Liver (tissue), 9 donors: ENCODE measurements around the gene OR7C1. TPM values are rescaled to one million over a fixed set of nuclear protein-coding genes. Genes with fewer than 3 reads are reported as not detected.

ENCODE experiments used
- DNase-seq: peaks from one replicate; pipeline ENCODE4 v3.0.0-alpha.2; 2017; ENCODE audit warnings: low spot score
- H3K27ac ChIP-seq, 2 donors: one replicate each; pipeline ENCODE4 v1.7.0; 2013; ENCODE audit warnings: inconsistent platforms in 2 of 2, low read length in 2 of 2, control low read depth in 1 of 2, low read depth in 1 of 2, mild to moderate bottlenecking in 1 of 2
- H3K27me3 ChIP-seq, 4 donors: one replicate each; pipeline versions ENCODE4 v1.6.1 to v1.7.0; 2013; ENCODE audit warnings: low read length in 3 of 4, inconsistent platforms in 1 of 4, mild to moderate bottlenecking in 1 of 4, moderate library complexity in 1 of 4; ENCODE audit not compliant: control insufficient read depth in 4 of 4, insufficient read depth in 4 of 4
- H3K36me3 ChIP-seq, 4 donors: one replicate each; pipeline versions ENCODE4 v1.6.1 to v1.7.0; 2013; ENCODE audit warnings: low read length in 3 of 4, mild to moderate bottlenecking in 3 of 4, low read depth in 1 of 4, moderate library complexity in 1 of 4; ENCODE audit not compliant: control insufficient read depth in 4 of 4, insufficient read depth in 3 of 4
- H3K4me1 ChIP-seq, 4 donors: one replicate each; pipeline versions ENCODE4 v1.6.1 to v1.7.0; 2013; ENCODE audit warnings: low read length in 3 of 4, mild to moderate bottlenecking in 3 of 4, moderate library complexity in 1 of 4; ENCODE audit not compliant: control insufficient read depth in 4 of 4, insufficient read depth in 4 of 4
- H3K4me3 ChIP-seq, 3 donors: one replicate each; pipeline versions ENCODE4 v1.6.1 to v1.7.0; 2013; ENCODE audit warnings: low read length in 3 of 3, control low read depth in 1 of 3, low read depth in 1 of 3, mild to moderate bottlenecking in 1 of 3
- H3K9ac ChIP-seq, 2 donors: one replicate each; pipeline ENCODE4 v1.7.0; 2013; ENCODE audit warnings: low read length in 2 of 2, mild to moderate bottlenecking in 2 of 2, moderate library complexity in 2 of 2, control low read depth in 1 of 2, low read depth in 1 of 2
- H3K9me3 ChIP-seq, 4 donors: one replicate each; pipeline versions ENCODE4 v1.6.1 to v1.7.0; 2013; ENCODE audit warnings: low read length in 3 of 4; ENCODE audit not compliant: control insufficient read depth in 4 of 4
- ATF3 ChIP-seq: IDR thresholded peaks from 2 replicates; pipeline ENCODE4 v1.6.1; 2016; ENCODE audit warnings: antibody characterized with exemption
- CTCF ChIP-seq: fragments of 150-350 bp; IDR thresholded peaks from 2 replicates; pipeline ENCODE4 v1.5.1; 2017; ENCODE audit warnings: improper control_type of control experiment, low read depth, low read length; ENCODE audit not compliant: missing input control
- EGR1 ChIP-seq, 2 donors: IDR thresholded peaks; 2 replicates each; pipeline ENCODE4 v1.6.1; 2016 to 2018; ENCODE audit warnings: antibody characterized with exemption in 2 of 2, low read depth in 2 of 2
- FOXA1 ChIP-seq: IDR thresholded peaks from 2 replicates; pipeline ENCODE4 v1.6.1; 2016; ENCODE audit warnings: antibody characterized with exemption
- FOXA2 ChIP-seq: IDR thresholded peaks from 2 replicates; pipeline ENCODE4 v1.6.1; 2016; ENCODE audit warnings: antibody characterized with exemption
- GABPA ChIP-seq, 2 donors: IDR thresholded peaks in 1 of 2; conservative IDR thresholded peaks in 1 of 2; 2 replicates each; pipeline ENCODE4 v1.6.1; 2016; ENCODE audit warnings: antibody characterized with exemption in 2 of 2, mild to moderate bottlenecking in 1 of 2, moderate library complexity in 1 of 2
- HNF4A ChIP-seq, 2 donors: conservative IDR thresholded peaks; 2 replicates each; pipeline ENCODE4 v1.6.1; 2016; ENCODE audit warnings: antibody characterized with exemption in 2 of 2, mild to moderate bottlenecking in 2 of 2
- HNF4G ChIP-seq: IDR thresholded peaks from 2 replicates; pipeline ENCODE4 v1.6.1; 2016; ENCODE audit warnings: antibody characterized with exemption
- JUND ChIP-seq, 2 donors: IDR thresholded peaks; 2 replicates each; pipeline ENCODE4 v1.6.1; 2016; ENCODE audit warnings: antibody characterized with exemption in 2 of 2
- NR2F2 ChIP-seq: IDR thresholded peaks from 2 replicates; pipeline ENCODE4 v1.6.1; 2016; ENCODE audit warnings: antibody characterized with exemption
- RAD21 ChIP-seq, 2 donors: IDR thresholded peaks; 2 replicates each; pipeline ENCODE4 v1.6.1; 2016; ENCODE audit warnings: antibody characterized with exemption in 2 of 2, mild to moderate bottlenecking in 2 of 2
- RXRA ChIP-seq, 2 donors: IDR thresholded peaks; 2 replicates each; pipeline ENCODE4 v1.6.1; 2017 to 2018; ENCODE audit warnings: antibody characterized with exemption in 2 of 2, mild to moderate bottlenecking in 1 of 2
- SP1 ChIP-seq: IDR thresholded peaks from 2 replicates; pipeline ENCODE4 v1.6.1; 2018; ENCODE audit warnings: antibody characterized with exemption, mild to moderate bottlenecking
- TAF1 ChIP-seq: conservative IDR thresholded peaks from 2 replicates; pipeline ENCODE4 v1.6.1; 2016; ENCODE audit warnings: antibody characterized with exemption, mild to moderate bottlenecking
- YY1 ChIP-seq: IDR thresholded peaks from 2 replicates; pipeline ENCODE4 v1.6.1; 2016; ENCODE audit warnings: antibody characterized with exemption, mild to moderate bottlenecking
- ZBTB33 ChIP-seq: IDR thresholded peaks from 2 replicates; pipeline ENCODE4 v1.6.1; 2016; ENCODE audit warnings: antibody characterized with exemption
- WGBS: extraction: QIAGEN DNeasy Blood & Tissue Kit; methylation state at CpG from one replicate; pipeline ENCODE4 v1.1.7; 2013; 5-methylcytosine and 5-hydroxymethylcytosine counted together
- polyA plus RNA-seq, 2 donors: library from polyadenylated mRNA; stranded (reverse) in 1 of 2; unstranded in 1 of 2; fragments of 200-250 nt in 1 of 2; fragments of >200 nt in 1 of 2; fragmentation: Nextera tagmentation in 1 of 2; extraction: Ambion mirVana in 1 of 2; gene quantifications; one replicate each; pipeline versions ENCODE4 v1.2.1 to v1.2.3, GENCODE V29; 2013 to 2015
- total RNA-seq, 2 donors: library from RNA; depleted of rRNA; stranded (reverse); fragments of >200 nt; gene quantifications; one replicate each; pipeline ENCODE4 v1.2.3, GENCODE V29; 2014
- TF ChIP-seq, protein P1 (sequence below): IDR thresholded peaks from 2 replicates; pipeline ENCODE4 v1.6.1; 2016; ENCODE audit warnings: antibody characterized with exemption, mild to moderate bottlenecking
- TF ChIP-seq, protein P2 (sequence below): IDR thresholded peaks from 2 replicates; pipeline ENCODE4 v1.6.1; 2016; ENCODE audit warnings: antibody characterized with exemption
- donor health status: healthy.
- donor health status: healthy.
- donor health status: healthy.
- donor health status: healthy.
- donor health status: healthy.

OR7C1 gene
- total and polyA plus RNA-seq, 4 donors = 0.06 to 0.14 TPM; not detected in 2

DNA sequence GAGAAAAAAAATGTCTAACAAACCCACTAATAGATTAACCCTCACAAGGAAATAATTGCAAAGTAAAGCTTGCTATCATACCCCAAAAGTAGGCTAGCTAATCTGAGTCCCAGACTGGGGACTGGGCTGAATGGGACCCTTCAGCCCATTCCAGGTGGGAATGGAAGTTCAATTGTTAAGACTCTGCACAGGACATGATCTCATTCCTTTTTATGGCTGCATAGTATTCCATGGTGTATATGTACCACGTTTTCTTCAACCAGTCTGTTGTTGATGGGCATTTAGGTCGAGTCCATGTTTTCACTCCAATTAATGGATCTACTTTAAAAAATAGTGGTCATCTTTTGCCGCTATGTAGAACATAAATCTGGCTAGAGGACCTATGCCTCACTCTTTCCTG lies 17.9 kb downstream of the OR7C1 start:
- no peak overlapping the region for H3K4me3 ChIP-seq

GRCh38 chr19:14814982-14815652 lies 19.9 kb downstream of the OR7C1 start:
- H3K27ac ChIP-seq = no peak overlapping the region
- no peaks in the 10 kb centered on the region for H3K36me3 ChIP-seq
- WGBS = 37% methylated on average over 2 of the region's 2 CpGs
- H3K4me1 ChIP-seq = no peaks in the 10 kb centered on the region
- H3K9ac ChIP-seq = no peak overlapping the region
- H3K4me3 ChIP-seq = no peak overlapping the region
- H3K27me3 ChIP-seq = no peaks in the 10 kb centered on the region
- H3K9me3 ChIP-seq = no peaks in the 10 kb centered on the region
- DNase-seq = peak; percentile 35
- TF ChIP-seq EGR1 (IDR thresholded peaks at IDR 0.05; ENCODE audit: low read depth in 2 of 2) (no peak), ATF3 (no peak), HNF4A (conservative IDR thresholded peaks at IDR 0.05) (no peak), YY1 (no peak), ZBTB33 (no peak), NR2F2 (no peak), TAF1 (no peak), FOXA2 (no peak)

More for the DNA sequence above, 17.9 kb downstream of the OR7C1 start:
- no peaks in the 10 kb centered on the region for H3K4me1 ChIP-seq
- no peaks in the 10 kb centered on the region for H3K27me3 ChIP-seq
- TF ChIP-seq, protein P1, sequence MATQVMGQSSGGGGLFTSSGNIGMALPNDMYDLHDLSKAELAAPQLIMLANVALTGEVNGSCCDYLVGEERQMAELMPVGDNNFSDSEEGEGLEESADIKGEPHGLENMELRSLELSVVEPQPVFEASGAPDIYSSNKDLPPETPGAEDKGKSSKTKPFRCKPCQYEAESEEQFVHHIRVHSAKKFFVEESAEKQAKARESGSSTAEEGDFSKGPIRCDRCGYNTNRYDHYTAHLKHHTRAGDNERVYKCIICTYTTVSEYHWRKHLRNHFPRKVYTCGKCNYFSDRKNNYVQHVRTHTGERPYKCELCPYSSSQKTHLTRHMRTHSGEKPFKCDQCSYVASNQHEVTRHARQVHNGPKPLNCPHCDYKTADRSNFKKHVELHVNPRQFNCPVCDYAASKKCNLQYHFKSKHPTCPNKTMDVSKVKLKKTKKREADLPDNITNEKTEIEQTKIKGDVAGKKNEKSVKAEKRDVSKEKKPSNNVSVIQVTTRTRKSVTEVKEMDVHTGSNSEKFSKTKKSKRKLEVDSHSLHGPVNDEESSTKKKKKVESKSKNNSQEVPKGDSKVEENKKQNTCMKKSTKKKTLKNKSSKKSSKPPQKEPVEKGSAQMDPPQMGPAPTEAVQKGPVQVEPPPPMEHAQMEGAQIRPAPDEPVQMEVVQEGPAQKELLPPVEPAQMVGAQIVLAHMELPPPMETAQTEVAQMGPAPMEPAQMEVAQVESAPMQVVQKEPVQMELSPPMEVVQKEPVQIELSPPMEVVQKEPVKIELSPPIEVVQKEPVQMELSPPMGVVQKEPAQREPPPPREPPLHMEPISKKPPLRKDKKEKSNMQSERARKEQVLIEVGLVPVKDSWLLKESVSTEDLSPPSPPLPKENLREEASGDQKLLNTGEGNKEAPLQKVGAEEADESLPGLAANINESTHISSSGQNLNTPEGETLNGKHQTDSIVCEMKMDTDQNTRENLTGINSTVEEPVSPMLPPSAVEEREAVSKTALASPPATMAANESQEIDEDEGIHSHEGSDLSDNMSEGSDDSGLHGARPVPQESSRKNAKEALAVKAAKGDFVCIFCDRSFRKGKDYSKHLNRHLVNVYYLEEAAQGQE = no peak
- TF ChIP-seq CTCF (no peak), EGR1 (IDR thresholded peaks at IDR 0.05; ENCODE audit: low read depth in 2 of 2) (no peak), NR2F2 (no peak), GABPA (IDR thresholded peaks at IDR 0.05 in 1 of 2, conservative IDR thresholded peaks at IDR 0.05 in 1 of 2) (no peak), RAD21 (IDR thresholded peaks at IDR 0.05) (no peak), YY1 (no peak), FOXA1 (no peak), JUND (IDR thresholded peaks at IDR 0.05) (no peak), HNF4A (conservative IDR thresholded peaks at IDR 0.05) (no peak), SP1 (no peak), RXRA (IDR thresholded peaks at IDR 0.05) (no peak), HNF4G (no peak), TAF1 (no peak), FOXA2 (no peak), ATF3 (no peak)
- TF ChIP-seq, protein P2, sequence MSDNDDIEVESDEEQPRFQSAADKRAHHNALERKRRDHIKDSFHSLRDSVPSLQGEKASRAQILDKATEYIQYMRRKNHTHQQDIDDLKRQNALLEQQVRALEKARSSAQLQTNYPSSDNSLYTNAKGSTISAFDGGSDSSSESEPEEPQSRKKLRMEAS = no peak
- no peak overlapping the region for H3K27ac ChIP-seq
- WGBS = 67% methylated on average over 3 of the region's 3 CpGs
- DNase-seq = no peak
- no peaks in the 10 kb centered on the region for H3K36me3 ChIP-seq
- no peaks in the 10 kb centered on the region for H3K9me3 ChIP-seq
- no peak overlapping the region for H3K9ac ChIP-seq
